ENCODE data around the gene DAAM1.

DNA sequence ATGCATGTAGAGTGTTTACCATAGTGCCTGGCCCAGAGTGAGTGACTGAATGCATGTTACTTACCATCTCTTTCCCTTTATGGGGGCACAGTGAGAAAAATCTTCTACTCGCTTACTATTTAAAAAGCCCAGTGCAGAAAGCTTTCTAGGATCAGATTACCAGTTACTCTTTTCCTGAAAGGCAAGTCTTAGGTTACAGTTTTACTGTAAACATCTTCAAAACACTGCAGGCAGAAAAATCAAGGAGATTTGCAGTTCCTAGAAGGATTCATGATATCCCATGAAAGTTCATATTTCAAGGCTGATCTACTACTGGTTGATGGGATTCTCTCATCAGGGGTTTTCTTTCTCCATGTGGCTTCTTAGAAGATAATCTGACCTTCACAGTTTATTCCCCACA, 29.3 kb upstream of the DAAM1 start:
- TF ChIP-seq, protein P1, sequence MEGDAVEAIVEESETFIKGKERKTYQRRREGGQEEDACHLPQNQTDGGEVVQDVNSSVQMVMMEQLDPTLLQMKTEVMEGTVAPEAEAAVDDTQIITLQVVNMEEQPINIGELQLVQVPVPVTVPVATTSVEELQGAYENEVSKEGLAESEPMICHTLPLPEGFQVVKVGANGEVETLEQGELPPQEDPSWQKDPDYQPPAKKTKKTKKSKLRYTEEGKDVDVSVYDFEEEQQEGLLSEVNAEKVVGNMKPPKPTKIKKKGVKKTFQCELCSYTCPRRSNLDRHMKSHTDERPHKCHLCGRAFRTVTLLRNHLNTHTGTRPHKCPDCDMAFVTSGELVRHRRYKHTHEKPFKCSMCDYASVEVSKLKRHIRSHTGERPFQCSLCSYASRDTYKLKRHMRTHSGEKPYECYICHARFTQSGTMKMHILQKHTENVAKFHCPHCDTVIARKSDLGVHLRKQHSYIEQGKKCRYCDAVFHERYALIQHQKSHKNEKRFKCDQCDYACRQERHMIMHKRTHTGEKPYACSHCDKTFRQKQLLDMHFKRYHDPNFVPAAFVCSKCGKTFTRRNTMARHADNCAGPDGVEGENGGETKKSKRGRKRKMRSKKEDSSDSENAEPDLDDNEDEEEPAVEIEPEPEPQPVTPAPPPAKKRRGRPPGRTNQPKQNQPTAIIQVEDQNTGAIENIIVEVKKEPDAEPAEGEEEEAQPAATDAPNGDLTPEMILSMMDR (IDR thresholded peaks at IDR 0.05), result no peak
- TF ChIP-seq POLR2A (IDR thresholded peaks at IDR 0.05), result no peak

Data from thyroid gland (tissue), 4 donors.